ENCODE results near the gene NHERF2. TPM values are rescaled to one million over a fixed set of nuclear protein-coding genes. Genes with fewer than 3 reads are reported as not detected.

Gene NHERF2
- total RNA-seq, 1 donor from 2014 or later: 183 TPM

GRCh38 chr16:2046893-2047329 is 20.2 kb downstream of the NHERF2 start:
- DNase-seq (ENCODE audit: low spot score): no peak
- intact Hi-C loops (cut with DNase I): loop anchor here (5.0 kb wide), 1 partner anchor 35 kb away; no protein-coding TSS in a partner anchor

GRCh38 chr16:2047330-2048115 is 20.8 kb downstream of the NHERF2 start, which contains the start of the genes NTHL1 and TSC2:
Gene NTHL1 (minus strand): TSS chr16:2047834. CDS start chr16:2047823, 11 bp downstream.
Gene TSC2 (plus strand): TSS chr16:2047985. CDS start chr16:2048616, 631 bp downstream.
- intact Hi-C loops (cut with DNase I): loop anchor here (5.0 kb wide), 1 partner anchor 35 kb away; no protein-coding TSS in a partner anchor
- DNase-seq (ENCODE audit: low spot score): peak; percentile 98

GRCh38 chr16:2048116-2048543 is 21.4 kb downstream of the NHERF2 start:
- DNase-seq (ENCODE audit: low spot score): no peak
- intact Hi-C loops (cut with DNase I): loop anchor here (5.0 kb wide), 1 partner anchor 36 kb away; no protein-coding TSS in a partner anchor

- no peak for DNase-seq (ENCODE audit: low spot score)
- intact Hi-C loops (cut with DNase I): no loop called here
Measured at GRCh38 chr16:2053211-2053610, 26.5 kb downstream of the NHERF2 start.

GRCh38 chr16:2053897-2054296 is 27.2 kb downstream of the NHERF2 start:
- no peak for DNase-seq (ENCODE audit: low spot score)
- intact Hi-C loops (cut with DNase I): no loop called here

GRCh38 chr16:2054543-2055245 is 28.0 kb downstream of the NHERF2 start:
- intact Hi-C loops (cut with DNase I): no loop called here
- no peak for DNase-seq (ENCODE audit: low spot score)

GRCh38 chr16:2056077-2056476 is 29.4 kb downstream of the NHERF2 start:
- no peak for DNase-seq (ENCODE audit: low spot score)
- intact Hi-C loops (cut with DNase I): no loop called here

- intact Hi-C loops (cut with DNase I): no loop called here
- DNase-seq (ENCODE audit: low spot score): no peak
Measured at GRCh38 chr16:2056681-2057407, 30.1 kb downstream of the NHERF2 start.

- intact Hi-C loops (cut with DNase I): no loop called here
- DNase-seq (ENCODE audit: low spot score): no peak
Measured at GRCh38 chr16:2057438-2057837, 30.7 kb downstream of the NHERF2 start.

- DNase-seq (ENCODE audit: low spot score): no peak
- intact Hi-C loops (cut with DNase I): no loop called here
Measured at GRCh38 chr16:2058420-2058819, 31.7 kb downstream of the NHERF2 start.

- no peak for DNase-seq (ENCODE audit: low spot score)
- intact Hi-C loops (cut with DNase I): no loop called here
Measured at GRCh38 chr16:2058872-2059271, 32.2 kb downstream of the NHERF2 start.

GRCh38 chr16:2060346-2060745 is 33.6 kb downstream of the NHERF2 start:
- intact Hi-C loops (cut with DNase I): no loop called here
- no peak for DNase-seq (ENCODE audit: low spot score)

GRCh38 chr16:2061023-2061422 is 34.3 kb downstream of the NHERF2 start:
- intact Hi-C loops (cut with DNase I): no loop called here
- no peak for DNase-seq (ENCODE audit: low spot score)

- no peak for DNase-seq (ENCODE audit: low spot score)
- intact Hi-C loops (cut with DNase I): no loop called here
Measured at GRCh38 chr16:2061526-2061925, 34.8 kb downstream of the NHERF2 start.

GRCh38 chr16:2062801-2063200 is 36.1 kb downstream of the NHERF2 start:
- intact Hi-C loops (cut with DNase I): no loop called here

GRCh38 chr16:2063861-2064260 is 37.2 kb downstream of the NHERF2 start:
- intact Hi-C loops (cut with DNase I): no loop called here
- DNase-seq (ENCODE audit: low spot score): no peak

More at GRCh38 chr16:2062801-2063200, 36.1 kb downstream of the NHERF2 start:
- no peak for DNase-seq (ENCODE audit: low spot score)

- intact Hi-C loops (cut with DNase I): no loop called here
- DNase-seq (ENCODE audit: low spot score): no peak
Measured at GRCh38 chr16:2064368-2064945, 37.8 kb downstream of the NHERF2 start.

- DNase-seq (ENCODE audit: low spot score): no peak
- intact Hi-C loops (cut with DNase I): no loop called here
Measured at GRCh38 chr16:2066139-2066538, 39.4 kb downstream of the NHERF2 start.

All from cardiac septum (tissue), 1 donor.